Stimulated activated CD8-positive, alpha-beta memory T cell treated with anti-CD3 and anti-CD28 coated beads, Interleukin-15, amount 100 ng/mL, for 4 hours (primary cell): ENCODE measurements around the gene PDP2.
A peak's percentile ranks its signal among the peaks of the same experiment; 100 is the strongest.
"Not testable (repeated sequence)": the region's sequence is repeated elsewhere in the genome, so short reads cannot be mapped to it uniquely, and the experiment has no call there.

Experiments used
- DNase-seq, 2 donors: peaks; one replicate each; pipeline ENCODE4 v3.0.0-alpha.2; 2020; ENCODE audit warnings: low read depth in 2 of 2

Gene PDP2

DNA sequence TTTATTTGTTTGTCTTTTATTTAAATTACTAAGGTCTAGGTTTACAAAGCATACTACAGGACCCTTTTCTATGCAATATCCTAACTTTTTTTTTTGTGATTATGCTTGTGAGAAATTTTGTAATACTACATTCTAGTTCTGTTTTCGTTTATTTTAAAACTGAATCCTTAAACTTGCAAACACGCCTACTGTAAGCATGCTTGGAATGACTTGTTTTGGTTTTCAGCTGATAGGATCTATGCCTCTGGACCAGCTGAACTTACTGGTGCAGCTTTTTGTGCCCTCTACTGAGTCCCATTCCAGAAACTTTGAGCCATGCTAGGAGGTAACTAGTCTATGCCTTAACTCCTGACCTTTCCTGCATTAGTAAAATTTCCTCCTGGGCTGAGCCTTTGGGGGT, 6.0 kb downstream of the PDP2 start:
- DNase-seq = no peak

DNA sequence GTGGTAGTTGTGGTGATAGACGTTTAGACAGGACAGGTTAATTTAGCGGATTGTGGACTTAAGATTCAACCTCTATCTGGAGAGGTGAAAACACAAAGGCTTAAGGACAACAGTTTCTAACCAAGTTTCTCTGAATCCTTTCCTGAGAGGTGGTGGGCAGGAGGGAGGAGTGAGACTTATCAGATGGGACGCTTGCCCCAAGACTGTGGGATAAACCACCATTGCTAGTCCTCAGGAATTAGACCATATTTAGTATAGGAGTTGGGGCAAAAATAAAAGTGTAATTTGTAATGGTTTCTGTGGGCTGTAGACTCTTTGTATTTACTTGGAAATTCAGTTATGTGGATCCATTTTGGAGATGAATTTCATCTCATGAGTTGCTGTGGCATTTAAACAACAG, 6.6 kb downstream of the PDP2 start:
- no peak for DNase-seq

DNA sequence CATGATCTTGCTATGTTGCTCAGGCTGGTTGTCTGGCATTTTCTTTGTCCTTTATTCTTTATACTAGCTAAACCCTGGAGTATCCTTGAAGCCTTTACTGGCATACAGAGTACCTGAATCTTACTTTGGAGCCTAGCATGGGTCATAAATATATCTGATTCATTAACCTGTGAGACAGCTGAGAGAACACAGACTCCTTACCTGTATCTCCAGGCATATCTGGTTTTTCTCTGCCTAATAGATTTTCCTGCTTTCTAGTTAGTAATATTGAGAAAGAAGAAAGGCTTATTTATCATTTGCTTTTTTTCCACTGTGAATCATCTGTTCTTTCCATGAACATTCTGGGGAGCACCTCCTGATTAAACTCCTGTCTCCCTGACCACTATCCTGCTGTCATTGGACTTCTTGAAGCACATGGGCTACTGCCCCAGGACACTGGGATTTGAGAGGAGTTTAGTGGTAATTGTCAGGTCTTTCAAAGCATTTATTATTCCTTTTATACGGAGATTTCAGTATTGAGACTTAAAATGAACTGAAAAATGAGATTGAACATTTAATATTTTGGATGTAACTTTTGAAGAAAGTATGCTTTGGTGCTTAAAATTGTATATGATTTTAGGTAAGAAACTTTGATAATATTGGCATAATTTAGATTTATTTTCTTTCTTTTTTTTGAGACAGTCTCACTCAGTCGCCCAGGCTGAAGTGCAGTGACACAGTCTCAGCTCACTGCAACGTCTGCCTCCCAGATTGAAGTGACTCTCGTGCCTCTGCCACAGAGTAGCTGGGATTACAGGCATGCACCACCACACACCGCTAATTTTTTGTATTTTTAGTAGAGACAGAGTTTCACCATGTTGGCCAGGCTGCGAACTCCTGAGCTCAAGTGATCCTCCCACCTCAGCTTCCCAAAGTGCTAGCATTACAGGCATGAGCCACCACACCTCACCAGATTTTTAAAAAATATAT, 8.6 kb downstream of the PDP2 start:
- no peak for DNase-seq

DNA sequence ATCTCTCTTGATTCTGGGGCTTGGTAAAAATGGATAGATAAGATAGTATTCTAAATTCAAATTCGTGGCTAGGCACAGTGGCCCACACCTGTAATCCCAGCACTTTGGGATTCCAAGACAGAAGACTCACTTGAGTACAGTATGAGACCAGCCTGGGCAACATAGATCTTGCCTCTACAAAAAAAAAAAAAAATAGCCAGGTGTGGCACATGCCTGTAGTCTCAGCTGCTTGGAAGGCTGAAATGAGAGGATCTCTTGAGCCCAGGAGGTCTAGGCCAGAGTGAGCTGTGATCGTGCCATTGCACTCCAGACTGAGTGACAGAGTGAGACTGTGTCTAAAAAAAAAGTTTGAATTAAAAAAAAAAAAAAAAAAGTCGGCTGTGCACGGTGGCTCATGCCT, 9.3 kb downstream of the PDP2 start:
- no peak for DNase-seq

DNA sequence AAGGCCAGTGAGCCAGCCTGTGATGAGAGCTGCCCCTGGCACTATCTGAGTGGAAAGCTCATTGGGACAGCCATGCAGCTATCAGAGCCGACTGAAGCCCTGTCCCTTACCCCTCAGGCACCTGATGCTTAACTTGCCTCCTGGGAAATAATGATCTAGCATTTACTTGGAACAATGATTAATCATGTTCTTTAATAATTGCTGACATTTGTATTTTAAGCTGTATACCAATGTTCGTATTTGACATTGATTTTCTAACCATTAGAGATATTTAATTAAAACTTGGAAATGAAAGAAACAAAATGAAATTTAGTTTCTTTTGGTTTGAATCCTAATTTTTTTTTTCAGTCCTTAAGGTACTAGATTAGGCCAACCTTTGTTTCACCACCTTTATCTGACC, 10.5 kb downstream of the PDP2 start:
- no peak for DNase-seq

DNA sequence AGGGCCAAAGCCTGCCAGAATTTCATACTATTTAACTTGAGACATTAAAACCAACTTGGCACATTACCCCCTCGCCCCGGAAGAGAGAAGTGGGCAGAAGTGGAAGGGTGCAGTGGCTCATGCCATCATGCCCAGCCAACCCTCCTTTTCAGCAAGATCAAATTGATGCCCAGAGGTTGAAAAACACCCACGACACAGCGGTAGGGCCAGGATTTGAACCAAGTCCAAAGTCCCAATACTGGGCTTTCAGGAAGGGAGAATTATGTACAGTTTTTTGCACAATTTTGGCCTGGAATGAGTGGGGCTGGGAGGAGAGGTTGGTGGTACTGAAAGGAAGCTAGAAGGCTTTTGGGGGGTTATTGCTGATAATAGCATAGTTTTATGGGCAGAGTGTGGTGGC, 11.0 kb downstream of the PDP2 start:
- no peak for DNase-seq

DNA sequence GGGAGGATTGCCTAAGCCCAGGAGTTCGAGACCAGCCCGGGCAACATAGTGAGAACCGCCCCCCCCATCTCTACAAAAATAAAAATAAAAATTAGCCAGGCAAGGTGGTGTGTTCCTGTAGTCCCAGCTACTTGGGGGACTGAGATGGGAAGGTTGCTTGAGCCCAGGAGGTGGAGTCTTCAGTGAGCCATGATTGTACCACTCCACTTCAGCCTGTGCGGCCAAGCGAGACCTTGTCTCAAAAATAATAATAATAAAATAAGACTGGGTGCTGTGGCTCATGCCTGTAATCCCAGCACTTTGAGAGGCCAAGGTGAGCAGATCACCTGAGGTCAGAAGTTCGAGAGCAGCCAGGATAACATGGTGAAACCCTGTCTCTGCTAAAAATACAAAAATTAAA, 11.5 kb downstream of the PDP2 start:
- DNase-seq = no peak

DNA sequence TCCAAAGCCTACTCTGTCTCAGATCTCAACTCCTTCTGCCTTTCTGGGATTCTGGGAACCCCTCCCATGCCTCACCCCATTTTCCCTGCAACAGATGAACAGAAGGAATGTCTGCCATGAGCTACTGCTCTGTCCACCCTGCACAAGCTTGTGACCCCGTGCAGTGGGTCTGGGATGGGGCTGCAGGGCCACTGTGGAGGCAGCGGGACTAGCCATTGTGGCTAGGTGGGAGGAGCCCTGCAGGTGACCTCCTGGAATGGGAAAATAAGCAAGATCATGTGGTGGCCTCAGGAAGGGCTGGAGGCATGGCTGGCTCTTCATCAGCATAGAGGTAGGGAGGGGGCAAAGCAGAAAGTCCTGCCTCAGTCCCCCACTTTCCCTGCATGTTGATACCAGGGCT, 13.7 kb downstream of the PDP2 start:
- DNase-seq = no peak

DNA sequence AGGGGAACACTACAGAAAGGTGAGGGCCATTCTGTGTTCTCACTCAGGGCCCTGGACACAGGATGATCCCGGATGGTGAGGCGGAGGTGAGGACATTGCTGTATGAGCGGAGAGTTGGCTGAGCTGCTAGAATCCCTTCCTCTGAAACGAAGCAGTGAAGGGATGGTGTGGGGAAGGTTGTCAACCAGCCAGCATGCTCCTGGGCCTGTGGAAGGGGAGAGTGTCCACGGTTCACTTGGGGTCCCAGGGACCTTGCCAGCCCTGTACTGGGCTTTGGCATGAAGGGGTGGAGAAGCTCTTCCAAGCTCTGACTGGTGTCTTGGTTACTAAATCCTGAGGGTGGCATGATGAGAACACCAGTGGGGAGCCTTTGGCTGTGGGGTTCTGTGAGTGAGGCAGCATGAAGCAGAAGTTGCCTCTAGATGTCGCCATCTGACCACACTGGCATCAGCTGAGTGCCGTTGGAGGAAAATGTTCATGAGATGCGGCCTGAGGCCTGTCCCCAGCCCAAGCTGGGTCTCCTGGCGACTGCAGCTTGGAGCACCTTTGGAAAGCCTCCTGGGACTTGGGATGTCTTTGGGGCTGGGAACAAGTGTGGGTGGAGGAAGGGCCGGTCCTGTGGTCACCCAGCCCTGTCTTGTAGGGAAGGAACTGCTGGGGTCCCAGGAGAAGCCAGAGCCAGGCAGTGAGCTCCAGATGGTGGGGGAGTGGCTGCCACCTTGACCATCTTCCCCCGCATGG, 14.8 kb downstream of the PDP2 start:
- peak in 1 of 2 donors; percentile 31 for DNase-seq

DNA sequence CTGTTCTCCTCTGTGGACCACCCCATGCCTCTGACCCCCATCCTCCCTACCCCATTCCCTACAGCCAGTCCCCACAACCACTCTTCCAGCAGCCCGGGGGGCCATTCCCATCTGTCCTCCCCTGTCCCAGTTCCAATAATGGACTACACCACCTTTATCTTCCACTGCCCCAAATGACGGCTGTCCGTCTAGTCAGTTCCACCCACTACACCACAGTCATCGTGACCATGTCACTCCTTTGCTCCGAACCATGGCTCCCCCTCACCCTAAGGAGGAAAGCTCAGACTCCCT, 15.3 kb downstream of the PDP2 start:
- no peak for DNase-seq

DNA sequence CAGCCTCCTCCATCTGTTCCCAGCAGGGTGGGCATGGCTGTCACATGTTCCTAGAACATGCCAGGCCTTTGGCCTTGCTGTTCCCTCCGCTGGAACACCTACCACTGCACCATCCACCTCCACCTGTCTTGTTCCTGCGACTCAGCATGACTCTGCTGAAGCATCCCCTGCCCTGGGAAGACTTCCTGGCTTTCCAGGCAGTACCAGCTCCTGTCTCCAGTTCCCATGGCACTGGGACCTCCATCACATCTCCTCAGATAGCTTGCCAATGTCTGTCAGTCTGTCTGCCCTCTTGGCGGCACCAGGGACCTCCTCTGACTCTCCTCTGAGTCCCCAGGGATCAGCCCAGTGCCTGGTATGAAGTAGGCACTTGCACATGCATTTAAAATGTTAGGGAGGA, 15.7 kb downstream of the PDP2 start:
- DNase-seq = no peak

DNA sequence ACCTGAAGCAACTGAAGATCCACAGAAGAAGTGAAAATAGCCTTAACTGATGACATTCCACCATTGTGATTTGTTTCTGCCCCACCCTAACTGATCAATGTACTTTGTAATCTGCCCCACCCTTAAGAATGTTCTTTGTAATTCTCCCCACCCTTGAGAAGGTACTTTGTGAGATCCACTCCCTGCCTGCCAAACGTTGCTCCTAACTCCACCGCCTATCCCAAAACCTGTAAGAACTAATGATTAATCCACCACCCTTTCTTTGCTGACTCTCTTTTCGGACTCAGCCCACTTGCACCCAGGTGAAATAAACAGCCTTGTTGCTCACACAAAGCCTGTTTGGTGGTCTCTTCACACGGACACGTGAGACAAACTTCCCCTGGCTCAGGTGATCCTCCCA, 16.4 kb downstream of the PDP2 start:
- DNase-seq = not testable (repeated sequence)

DNA sequence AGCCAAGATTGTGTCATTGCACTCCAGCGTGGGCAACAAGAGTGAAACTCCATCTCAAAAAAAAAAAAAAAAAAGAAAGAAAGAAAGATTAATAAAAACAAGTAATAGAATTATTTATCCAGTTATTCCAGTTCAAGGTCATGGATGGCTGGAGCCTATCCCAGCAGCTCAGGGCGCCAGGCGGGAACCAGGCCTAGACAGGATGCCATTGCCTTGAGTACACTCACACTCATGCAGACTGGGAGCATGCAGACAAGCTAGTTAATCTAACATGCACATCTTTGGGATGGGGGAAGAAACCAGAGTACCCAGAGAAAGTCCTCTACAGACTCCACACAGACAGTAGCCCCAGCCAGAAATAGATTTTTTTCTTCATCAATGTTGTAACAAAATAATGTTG, 17.9 kb downstream of the PDP2 start:
- DNase-seq = no peak

DNA sequence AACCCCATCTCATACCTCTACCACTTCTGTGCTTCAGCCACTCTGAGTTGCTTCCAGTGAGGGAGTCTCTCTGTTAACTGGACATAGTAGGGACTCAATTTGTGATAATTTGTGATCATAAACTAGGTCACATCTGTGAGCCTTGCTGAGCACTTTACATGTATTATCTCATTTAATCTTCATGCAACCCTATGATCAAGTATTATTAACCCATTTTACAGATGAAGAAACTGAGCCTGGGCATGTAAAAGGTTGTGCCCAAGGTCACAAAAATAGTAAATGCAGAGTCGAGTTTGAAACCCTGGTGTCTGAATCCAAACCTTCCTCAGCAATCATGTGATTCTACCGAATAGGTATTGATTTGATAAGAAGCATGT, 18.6 kb downstream of the PDP2 start:
- no peak for DNase-seq

DNA sequence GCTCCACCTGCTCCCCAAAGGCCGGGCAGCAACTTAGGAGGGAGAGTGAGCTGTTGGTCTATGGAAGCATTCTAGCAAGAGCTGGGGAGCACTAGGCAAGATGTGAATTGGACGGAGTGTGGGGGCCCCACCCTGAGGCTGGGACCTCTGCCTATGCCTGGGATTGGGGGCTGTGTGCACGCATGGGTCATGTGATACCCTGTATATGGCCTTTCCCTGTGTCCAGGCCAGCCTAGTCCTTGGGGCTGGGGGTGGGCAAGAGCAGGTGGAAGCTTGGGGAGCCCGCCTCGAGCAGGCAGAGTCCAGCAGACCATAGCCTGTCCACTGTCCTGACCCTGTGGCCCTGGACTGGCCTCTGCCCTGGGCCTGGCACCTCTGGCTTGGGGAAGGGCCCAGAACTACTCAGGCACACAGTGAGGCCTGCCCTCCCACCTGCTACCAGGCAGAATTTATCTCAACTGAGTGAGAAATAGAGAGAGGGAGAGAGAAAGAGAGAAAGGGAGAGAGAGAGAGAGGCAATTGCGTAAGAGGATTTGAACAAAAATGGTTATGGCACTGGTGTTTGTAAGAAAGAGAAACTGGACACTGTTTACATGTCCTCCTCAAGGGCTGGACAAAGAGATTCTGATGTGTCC, 19.1 kb downstream of the PDP2 start:
- DNase-seq = no peak

DNA sequence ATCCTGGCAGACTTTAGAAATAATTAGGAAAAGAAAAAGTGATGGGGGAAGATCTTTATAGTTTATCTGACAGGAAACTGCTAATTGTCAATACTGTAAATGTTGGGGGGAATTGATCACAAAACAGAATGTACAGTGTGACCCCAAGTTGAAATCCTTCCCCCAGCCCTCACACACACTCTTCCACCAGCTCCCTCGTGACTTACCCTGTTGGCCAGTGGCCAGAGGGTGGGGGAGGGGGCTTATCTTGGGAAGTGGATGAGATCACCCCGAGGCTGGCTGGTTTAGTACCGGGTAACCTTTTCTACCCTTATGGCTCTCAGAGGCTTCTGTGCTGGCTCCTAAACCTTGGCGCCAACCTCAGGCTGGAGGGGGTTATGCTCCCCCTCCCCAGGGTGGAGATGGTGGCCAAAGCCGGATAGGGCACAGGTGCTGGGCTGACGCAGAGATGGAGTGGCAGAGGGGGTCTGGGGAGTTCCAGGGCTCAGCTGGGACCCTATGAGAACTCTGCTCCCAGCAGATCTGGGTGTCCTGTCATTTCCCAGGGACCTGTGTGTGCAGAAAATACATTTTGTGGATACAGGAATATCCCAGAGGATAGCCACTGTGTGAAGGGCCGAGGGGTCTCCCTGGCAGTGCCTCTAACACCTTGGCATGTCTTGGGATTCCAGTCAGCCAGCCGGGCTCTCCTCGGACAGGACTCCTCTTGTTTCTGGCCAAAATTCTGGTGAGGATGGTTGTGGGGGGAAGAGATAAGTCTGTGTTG, 19.8 kb downstream of the PDP2 start:
- DNase-seq = no peak

DNA sequence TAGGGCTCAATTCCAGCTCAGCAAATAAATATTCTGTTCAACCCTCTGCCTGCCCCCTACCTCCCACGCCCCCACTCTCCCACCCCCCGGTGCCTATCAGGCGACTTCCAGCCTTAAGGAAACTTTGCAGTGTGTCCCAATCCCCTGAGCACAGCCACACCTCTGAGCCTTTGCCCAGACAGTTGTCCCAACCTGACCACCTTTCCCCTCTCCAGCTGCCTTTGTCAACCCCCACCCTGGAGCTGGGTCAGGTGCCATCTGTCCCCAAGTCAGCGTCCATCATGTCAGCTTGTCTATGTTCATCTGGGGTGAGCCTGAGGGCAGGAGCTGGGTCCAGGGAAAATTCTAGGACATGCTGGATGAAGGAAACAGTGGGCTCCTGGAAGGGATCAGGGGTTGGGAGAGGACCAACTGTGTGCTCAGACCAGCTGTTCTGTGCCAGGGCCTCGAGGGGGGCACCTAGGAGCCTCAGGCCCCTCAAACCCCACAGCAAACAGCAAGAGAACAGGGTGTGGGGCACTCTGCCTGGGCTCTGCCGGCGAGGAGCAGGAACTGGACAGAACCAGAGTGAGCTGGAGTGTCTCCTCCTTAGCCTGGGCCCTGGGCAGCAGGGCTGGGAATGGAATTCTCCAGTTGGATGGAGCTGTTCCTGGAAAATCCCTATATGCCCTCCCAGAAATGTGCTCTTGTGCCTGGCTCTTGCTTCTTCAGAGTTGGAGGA, 20.6 kb downstream of the PDP2 start:
- no peak for DNase-seq

DNA sequence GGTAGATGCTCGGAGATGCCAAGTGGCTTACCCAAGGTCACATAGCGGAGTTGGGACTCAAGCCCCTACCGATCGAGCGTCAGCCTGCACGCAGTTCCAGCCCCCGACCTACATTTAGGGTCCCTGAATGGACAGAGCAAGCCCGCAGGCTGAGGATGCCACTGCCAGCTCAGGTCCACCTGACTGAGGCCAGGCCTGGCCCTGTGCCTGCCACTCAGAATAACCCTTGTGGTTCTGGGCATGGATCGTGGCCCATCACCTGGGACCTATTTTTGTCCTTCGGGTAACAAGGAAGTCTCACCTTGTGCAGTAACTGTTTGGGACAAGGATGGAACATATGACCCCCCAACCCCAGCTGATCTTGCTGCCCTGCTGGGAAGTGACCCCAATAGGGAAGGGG, 21.3 kb downstream of the PDP2 start:
- DNase-seq = no peak

DNA sequence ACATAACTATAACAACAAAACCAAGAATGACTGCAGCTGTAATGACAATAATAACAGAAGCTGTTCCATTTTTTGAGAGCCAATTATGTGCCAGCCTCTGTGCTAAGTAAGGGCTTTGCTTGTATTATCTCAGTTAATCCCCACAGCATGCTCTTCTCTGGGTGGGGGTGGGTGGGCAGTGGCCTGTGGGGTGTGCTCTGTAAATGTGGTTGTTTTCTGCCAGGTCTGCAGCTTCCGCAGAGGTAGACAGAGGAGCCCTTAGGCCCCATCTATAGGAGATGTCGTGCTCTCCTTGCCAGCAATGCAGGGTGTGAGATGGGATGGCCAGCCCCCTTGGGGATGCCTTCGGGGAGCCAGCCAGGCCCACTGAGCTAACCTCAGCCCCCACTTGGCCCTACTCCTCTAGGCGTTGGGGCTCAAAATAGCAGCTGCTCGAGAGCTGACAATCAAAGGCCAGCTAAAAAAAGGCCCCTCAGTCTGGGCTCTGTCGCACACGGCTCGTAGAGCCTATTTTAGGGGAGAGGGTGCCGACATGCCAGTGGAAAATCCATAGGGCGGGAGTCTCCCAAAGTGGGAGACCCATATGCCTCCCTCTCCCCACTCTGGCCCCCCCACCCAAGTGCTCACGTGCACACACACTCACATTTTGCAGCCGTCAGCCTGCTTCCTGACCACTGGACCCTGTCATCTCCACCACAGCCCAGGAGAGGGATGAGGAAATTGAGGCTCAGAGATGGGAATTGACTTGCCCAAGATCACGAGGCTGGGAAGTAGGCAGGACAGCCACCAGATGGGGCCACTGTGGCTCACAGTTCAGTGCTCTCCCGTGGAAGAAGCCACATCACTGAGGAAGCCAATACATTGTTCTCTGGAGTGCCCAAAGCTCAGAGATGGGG, 22.6 kb downstream of the PDP2 start:
- no peak for DNase-seq
